Measurements from ENCODE around the gene CP.
"Not testable (repeated sequence)": the region's sequence is repeated elsewhere in the genome, so short reads cannot be mapped to it uniquely, and the experiment has no call there.

CP gene

DNA sequence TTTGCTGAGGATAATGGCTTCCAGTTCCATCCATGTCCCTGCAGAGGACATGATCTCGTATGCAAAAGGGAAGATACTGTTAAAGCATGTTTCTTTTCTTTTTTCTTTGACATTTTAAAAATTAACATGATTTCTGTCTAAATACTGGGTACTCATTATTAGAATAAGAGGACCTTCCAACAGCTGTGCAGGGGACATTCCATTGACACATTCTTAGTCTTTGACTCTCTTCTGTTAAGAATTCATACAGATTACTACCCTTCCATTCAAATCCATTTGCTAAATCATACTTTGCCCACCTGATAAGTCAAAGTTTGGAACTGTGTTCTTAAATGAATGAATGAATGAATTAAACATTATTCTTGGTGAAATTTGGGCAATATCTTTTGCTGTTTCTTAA lies 5.1 kb upstream of the CP start:
- no peak for DNase-seq

DNA sequence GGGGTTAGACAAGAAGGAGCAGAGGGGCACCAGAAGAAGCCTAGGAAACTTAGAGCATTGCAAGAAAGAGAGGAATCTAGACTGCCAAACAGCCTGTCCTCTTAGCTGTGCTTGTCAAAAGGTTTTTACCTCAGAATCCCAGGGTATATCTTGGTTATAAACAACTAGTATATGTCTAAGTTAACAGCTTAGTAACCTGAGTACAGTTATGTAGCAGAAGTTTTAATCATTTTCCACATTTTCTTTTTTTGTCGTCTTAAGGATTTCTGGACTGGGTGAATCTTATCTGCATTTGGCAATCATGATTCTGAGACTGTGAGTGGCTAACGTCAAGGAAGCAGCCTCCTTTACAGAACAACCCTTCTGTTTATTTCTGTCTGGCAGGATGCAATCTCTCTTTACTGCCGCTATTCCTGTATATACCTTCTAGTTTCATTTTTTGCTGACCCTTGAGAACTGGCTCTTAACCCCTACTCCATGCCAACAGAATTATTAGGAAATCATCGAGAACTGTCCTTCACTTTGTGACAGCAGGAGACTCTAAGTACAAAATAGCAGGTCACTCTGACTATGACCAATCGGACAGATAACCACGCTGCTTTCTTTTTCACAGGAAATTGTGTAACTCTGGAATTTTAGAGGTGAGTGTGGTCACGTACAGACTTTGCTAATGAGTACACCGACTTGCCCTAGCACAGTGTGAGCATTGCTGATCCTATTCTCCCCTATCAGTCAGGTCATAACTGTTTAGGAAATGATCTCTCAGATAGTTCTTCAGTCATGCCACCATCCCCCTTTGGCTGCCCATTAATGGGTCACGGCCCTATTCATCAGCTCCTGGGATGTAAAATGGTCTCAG lies 3.3 kb upstream of the CP start:
- DNase-seq, result peak; percentile 10 to 35

DNA sequence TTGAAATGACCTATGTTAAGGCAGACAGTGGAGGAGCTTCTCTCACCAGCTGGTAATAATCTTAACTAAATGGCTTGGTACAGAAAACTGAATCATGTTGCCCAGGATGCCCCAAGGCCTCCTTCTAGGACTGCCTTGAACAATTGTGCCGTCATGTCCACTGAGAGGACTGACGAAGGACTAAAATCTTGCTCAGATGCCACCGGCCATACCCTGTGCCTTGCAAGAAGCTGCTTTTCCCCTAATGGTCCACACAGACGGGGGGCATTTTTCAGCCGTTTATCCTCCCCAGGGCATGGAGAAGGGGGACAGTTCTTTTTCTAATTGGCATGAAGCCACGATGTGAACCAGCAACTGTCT lies 1.8 kb upstream of the CP start:
- DNase-seq, result no peak

DNA sequence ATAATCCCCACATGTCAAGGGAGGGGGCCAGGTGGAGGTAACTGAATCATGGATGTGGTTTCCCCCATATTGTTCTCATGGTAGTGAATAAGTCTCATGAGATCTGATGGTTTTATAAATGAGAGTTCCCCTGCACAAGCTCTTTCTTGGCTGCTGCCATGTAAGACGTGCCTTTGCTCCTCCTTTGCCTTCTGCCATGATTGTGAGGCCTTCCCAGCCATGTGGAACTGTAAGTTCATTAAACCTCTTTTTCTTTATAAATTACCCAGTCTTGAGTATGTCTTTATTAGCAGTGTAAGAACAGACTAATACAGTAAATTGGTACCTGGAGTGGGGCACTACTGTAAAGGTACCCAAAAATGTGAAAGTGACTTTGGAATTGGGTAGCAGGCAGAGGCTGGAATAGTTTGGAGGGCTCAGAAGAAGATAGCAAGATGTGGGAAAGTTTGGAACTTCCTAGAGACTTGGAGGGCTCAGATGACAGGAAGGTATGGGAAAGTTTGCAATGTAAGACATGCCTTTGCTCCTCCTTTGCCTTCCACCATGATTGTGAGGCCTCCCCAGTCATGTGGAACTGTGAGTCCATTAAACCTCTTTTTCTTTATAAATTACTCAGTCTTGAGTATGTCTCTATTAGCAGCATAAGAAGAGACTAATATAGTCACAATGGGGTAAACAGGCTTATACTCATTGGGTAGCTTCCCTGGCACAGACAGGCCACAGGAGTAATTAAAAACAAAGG lies 2.1 kb downstream of the CP start:
- DNase-seq, result not testable (repeated sequence)

DNA sequence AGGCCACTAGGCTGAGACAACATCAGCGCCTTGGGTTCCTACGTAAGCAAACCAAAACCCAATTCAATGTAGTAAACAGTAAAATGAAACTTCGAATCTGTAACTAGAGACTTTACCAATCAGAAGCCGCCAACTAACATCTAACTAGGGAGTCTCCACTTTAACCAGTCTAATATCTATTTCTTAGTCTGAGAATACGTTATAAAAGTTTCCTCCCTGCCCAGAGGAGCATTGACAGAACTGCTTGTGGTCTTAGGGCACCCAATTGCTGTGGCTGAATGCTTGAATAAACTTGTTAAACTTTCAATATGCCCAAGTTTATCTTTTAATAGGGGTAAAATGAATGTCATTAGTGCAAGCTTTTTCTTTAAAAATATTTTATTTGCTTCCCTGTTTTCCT lies 4.3 kb downstream of the CP start:
- DNase-seq, result no peak

DNA sequence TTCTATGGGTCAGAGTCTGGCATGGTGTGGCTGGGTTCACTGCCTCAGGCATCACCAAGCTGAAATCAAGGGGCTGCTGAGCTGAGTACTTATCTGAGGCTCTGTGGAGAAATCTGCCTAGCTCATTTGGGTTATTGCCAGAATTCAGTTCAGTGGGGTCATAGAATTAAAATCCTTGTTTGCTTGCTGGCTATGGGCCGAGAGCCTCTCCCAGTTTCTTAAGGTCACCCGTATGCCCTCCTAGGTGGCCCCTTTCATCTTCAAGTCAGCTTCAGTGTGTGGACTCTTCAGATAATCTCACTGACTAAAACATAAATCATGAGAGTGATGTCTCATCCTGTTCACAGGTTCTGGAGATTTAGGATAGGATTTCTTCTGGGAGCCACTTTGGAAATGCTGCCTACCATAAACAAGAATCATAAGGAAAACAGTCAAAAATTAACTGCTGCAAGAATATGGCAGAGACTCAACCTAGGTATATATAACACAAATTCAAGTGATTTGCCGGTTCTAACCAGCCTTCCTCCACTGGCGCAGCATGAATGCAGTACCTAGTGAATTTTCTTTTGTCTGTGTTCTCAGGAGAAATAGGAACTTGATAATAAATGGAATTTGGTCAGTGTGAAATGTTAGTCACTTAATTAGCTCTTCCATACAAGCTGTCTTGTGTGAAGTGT lies 5.3 kb downstream of the CP start:
- no peak for DNase-seq

DNA sequence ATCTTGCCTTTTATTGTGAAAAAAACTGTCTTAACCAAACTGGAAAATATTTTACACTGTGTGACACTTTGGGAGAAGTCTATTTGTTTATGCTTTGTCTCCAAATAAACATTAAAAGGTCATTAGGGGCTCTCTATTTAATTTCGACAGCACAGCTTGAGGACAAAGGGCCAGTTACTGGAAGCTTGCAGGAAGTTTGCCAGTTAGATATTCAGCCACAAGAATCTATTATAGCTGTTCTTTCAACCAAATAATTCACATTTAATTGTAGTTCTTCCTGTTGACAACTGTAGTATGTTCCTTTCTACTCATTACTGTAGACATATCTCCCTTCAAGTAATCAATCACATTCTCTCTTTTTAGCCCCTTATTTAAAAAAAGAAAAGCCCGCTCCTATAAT lies 6.1 kb downstream of the CP start:
- DNase-seq, result no peak

DNA sequence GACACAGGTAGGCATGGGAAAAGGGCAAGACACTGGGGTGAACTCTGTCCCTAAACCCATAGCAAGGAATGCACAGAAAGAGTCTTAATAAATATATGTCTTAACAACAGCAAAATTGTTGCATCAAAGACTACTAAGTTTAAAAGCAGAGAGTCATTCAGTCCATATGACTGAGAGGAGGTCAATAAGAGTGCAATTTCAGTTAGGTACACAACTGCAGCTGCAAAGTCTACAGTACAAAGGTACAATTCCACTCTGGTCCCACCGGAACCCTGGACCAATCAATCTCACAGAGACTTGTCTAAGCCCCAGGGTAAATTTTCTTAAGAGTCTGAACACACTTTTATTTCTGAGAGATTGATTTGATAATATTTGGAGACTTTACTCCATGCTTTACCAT lies 6.9 kb downstream of the CP start:
- no peak for DNase-seq

DNA sequence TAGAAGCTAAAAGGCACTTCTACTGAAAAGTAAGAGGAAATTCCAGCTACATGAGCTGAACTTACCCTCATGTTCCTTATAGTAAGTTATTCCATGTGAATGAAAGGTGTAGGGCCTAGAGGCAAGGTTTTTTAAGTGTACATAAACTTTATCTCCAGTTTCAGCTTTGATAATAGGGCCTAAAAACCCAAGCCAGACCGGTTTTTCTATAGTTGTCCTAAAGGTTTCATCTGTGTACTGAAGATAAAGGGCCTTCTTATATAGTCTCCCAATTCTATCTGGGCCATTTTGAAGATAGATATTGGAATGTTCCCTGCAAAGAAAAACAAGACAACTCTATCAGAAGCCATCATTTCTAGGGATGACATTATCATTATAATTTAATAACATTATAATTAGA lies 9.2 kb downstream of the CP start:
- no peak for DNase-seq

DNA sequence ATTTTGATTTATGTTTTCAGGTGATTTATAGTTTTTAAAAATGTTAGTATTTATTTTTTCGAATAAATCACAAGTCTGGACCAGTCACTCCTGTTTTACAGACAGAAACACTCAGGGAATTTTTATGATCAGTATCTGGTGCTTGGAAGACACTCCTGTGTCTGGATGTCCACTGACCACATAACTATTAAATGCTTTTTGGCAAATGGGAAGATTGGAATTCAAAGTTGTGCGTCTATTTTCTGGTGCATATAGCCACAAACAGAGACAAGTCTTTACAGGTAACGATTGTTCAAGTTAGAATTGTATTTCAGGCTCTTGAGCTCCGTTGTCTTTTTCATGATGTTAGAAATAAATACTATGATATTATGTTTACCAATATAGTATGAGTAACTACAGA lies 12.2 kb downstream of the CP start:
- DNase-seq, result no peak

DNA sequence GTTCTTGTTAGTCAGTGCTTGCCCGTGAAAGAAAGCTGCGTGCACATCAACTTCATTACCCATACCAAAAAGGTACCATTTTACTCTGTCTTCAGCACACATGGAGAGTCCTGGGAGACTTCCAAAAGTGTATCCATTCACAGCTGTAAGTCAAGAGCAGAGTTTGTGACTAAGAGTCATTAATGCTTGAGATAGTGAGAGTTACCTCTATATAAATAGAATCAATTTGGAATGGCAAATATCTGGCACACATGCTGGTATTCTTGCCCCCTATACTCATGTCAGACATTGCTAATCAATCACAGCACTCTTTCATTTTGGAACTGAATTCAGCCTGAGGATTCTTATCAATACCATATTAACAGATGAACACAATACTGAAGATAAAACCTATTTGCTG lies 14.2 kb downstream of the CP start:
- DNase-seq, result no peak

DNA sequence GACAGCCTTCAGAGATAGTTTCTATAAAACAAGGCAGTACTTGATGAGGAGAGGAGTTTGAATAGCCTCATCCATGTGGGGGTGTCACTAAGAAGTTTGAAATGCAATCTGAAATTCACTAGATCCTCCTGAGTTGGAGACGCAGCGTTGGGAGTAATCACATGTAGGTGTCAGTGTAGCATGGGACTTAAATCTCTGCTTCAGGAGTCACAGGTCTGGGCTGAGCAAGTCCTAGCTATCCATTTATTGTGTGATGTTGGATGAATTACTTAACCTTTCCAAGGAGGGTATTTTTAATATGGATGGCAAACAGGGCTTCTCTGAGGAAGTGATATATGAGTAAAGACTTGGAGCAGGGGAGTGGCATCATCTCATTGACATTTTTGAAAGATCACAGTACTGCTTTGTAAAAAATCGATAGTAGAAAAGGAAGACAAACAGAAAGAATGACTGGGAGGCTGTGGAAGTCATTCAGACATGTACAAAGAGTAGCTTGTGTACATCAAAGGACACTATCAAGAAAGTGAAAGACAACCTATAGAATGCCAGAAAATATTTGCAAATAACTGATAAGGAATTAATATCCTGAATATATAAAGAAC lies 17.1 kb downstream of the CP start:
- DNase-seq, result no peak

DNA sequence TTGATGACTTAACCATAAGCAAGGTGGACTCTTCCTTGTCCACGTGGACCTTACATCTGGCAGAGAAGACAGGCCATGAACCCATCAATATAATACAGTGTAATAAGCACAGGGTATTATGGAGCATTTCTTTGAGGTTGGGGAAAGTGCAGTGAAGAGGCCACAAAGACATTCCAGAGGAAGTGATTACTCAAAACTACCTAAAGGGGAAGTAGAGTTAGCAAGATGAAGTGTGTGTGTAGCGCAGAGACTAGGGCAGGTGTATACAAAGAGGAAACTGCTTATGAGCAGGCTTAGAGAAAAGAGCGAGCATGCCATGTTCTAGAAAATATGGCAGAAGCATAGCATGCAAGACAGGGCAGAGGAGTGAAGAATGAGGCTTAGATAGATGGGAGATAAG lies 17.9 kb downstream of the CP start:
- DNase-seq, result no peak

DNA sequence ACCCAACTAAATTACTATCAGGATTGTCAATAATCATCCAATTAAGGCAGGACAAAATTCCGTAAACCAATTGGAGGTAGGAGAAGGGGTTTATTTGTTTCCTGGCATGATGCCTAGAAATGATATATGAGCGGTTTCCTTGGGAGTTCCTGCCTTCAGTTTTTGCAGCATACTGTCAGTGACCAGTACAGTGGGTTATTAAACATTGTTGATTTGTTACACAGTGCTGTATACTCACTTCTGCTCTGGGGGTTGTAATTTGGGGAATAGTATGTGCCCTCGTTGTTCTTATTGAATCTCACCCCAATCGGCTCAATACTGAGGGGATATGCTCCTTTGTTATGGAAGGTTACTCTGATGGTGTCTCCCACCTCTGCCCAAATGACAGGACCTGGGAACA lies 22.2 kb downstream of the CP start:
- no peak for DNase-seq

DNA sequence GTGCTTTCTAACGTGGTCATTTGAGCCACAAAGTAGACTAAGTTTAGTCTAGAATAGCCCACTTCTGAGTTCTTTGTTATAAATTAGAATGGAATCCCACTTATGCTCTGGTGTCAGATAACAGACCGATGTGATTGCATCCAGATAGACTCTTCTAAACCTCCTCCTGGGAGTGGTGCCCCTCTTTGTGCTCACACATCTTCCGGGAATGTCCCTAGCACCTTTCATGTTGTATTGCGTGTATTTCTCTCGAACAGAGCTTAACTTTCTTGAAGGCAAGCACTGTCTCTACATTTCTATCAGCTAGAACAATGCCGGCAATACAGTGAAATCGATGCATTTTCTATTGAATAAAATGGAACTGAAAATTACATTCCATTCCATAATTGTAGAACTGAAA lies 23.0 kb downstream of the CP start:
- no peak for DNase-seq

DNA sequence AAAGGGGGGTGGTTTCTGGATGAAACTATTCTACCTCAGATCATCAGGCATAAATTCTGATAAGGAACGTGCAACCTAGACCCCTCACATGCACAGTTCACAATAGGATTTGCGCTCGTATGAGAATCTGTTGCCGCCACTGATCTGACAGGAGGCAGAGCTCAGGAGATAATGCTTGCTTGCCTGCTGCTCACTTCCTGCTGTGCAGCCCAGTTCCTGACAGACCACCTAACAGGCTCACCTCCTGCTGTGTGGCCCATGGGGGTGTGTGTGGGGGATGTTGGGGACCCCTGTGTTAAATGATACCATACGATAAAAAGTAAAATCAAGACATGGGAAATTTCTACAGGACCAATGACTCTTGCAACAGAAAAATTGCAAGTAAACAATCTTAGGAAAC lies 24.0 kb downstream of the CP start:
- DNase-seq, result no peak

DNA sequence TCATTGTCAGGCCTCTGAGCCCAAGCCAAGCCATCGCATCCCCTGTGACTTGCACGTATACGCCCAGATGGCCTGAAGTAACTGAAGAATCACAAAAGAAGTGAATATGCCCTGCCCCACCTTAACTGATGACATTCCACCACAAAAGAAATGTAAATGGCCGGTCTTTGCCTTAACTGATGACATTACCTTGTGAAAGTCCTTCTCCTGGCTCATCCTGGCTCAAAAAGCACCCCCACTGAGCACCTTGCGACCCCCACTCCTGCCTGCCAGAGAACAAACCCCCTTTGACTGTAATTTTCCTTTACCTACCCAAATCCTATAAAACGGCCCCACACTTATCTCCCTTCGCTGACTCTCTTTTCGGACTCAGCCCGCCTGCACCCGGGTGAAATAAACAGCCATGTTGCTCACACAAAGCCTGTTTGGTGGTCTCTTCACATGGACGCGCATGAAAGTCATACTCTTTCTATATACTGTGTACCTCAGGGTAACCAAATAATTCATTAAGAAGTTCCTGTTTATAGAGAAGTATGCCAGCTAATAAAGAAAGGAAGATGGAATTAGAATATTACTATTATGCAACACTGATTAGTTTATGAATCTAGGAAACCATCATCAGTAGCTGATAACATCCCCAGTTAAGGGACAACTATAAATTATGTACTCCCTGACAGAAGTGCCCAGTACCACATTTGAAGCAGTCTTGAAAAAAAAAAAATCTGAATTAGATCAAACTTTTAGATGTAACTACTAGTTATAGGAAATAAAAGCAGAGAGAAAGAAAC lies 24.6 kb downstream of the CP start:
- not testable (repeated sequence) for DNase-seq

DNA sequence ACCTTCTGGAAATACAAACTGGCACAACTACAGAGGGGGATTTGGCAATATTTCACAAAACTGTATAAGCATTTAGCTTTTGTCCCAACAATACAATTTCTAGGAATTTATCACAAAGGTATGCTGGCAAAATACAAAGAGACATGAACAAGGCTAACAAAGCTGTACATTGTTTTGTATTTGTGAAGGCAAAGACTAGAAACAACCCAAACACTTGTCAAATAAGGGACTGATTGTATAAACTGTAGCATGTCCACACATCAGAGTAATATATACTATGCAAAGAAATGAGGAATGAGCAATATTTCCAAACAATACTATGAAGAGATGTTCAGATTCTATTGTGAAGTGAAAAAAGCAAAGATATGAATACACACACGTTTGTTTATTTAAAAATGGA lies 26.4 kb downstream of the CP start:
- no peak for DNase-seq

DNA sequence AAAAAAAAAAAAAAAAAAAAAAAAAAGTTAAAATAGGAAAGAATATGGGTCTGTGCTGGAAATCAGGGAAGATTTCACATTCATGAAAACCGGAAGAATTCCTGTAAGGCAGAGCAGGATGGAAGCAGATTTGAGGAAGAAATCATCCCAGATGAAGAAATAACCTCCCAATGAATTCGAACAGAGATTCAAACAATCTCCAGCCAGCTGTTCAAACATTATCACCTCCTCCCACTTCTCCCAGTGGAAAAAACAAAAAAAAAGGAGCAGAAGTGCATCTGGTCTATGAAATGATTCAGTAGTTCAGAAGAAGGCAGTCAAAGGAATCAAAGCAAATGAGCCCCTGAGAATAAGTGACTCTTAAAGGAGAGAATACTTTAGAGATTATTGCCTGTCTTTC lies 33.1 kb downstream of the CP start:
- no peak for DNase-seq

DNA sequence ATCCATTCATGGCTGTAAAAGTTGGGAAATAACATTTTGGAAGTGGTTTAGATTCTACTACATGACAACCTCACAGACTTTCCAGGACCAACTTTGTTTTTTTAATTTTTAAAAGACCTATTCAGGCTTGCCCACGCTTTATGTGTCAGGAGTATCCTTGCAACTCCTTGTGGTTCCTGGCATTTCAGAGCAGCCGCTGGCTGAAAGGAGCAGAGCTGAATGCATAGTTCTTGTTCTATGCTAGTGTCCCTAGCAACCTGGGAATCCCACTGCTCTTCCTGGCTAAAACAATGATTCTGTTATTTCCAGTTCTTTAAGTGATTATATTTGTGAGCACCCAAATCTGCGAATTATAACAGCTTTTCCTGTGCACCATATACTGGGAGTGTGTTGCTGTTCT lies 34.9 kb downstream of the CP start:
- no peak for DNase-seq

DNA sequence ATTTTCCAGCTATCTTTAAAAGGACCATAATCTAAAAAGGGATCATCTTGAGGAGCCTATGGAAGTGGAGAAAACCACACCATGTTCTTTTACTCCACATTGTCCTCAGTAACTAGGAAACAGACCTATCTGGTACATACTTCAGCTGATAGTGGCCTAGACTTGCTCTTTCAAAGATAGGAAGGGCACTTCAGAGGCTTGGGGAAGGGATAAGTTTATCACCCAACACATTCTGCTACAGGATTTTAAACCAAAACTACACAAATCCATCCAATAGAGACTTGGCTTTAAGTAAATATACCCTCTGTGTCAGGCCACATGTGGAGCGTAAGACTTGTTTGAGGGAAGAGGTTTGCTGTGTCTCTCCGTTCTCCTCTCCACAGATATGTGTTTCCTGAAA lies 35.4 kb downstream of the CP start:
- DNase-seq, result no peak

DNA sequence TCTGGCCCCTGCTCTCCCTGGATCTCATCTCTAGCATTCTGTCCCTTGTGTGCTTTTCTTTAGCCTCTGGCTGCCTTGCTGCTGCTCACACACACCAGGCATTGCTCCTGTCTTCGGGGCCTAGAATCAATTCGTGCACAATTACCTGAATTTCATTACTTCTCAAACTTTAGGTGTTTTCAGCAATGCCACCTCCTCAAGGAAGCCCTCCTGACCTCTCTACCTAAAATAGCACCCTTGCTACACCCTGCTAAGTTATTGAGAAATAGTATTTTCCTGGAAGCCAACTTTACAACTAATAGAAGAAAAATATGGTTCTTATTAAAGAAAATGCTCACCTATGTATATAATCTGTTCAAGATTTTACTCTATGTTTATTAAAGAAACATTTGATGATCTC lies 40.4 kb downstream of the CP start:
- DNase-seq, result no peak

DNA sequence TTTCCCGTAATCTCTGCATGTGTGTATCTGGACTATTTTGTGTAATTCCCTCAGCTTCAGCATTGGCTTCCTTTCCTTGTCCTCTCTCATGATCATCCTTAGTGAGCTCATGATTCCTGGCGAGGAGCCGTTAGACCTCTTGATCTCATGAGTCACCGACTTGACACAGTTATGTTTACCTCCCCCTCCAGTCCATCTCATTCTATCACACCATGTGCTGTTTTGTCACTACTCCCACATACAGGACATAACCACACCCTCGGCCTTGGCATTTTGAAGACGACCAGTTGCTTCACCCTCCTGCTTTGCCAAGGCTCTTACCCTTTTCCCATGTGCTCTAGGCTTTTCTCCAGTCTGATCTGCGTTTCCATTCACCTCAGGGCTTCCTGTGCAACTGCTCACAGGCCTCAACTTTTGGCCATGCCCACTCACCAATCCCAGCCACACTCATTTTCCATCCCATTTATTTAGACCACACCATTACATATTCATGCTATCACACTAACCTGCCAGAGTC lies 41.5 kb downstream of the CP start:
- no peak for DNase-seq
